Fibroblast of the aortic adventitia (primary cell): Measurements from ENCODE around the gene PITPNM3. TPM values are rescaled to one million over a fixed set of nuclear protein-coding genes. Genes with fewer than 3 reads are reported as not detected.

Source experiments
- DNase-seq: peaks from one replicate; pipeline ENCODE4 v3.0.0-alpha.2; 2010; ENCODE audit warnings: low read depth
- H3K4me3 ChIP-seq: 2 replicates; pipeline ENCODE4 v1.5.1; 2011; ENCODE audit warnings: low read depth, mild to moderate bottlenecking, control low read depth, low read length, moderate library complexity
- total RNA-seq: library from RNA; depleted of rRNA; stranded (reverse); fragments of >200 nt; gene quantifications from 2 replicates; pipeline ENCODE4 v1.2.3, GENCODE V29; 2012; ENCODE audit warnings: low replicate concordance
- TF ChIP-seq, protein P1 (sequence below): IDR thresholded peaks from 2 replicates; pipeline ENCODE4 v1.5.1; 2011; ENCODE audit warnings: mild to moderate bottlenecking, low read length, control low read depth, inconsistent platforms; ENCODE audit not compliant: insufficient read depth

PITPNM3 gene
- total RNA-seq, 1 donor, result 1.3 TPM

DNA sequence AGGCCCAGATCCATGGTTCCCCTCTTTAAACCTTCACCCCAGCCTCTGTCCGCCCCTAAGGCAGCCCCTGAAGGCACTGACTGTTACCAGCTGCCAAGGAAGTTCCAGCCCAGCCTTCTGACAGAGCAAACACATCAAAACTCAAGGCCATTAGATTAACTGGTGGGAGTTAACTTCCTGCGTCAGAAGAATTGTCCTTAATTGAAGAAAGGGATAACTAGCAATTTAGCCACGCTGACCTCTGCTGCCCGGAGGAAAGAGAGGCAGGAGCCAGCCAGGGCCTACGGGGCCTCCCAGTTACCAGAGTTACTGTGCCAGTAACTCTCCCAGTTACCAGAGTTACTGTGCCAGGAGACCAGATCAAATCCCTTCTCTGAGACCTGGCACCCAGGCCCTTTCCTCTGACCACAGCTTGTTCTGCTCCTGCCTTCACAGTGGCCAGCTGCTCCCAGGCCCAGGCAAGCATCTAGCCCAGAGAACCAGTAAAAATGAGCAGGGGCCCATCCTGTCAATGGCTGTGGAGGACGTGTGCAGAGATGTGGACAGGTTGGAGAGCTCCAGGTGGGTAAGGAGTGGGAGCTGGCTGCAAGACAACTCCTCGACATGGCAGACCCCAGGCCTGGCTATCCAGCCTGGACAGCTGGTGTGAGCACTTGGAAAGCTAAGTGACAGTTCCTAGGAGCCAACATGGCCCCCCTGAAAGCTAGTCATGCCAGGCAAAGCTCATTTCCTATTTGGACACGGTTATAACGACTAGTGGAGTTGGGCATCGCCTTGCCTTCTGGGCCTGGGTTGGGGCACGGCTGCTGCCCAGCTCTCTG lies 2.8 kb upstream of the PITPNM3 start:
- no peak for DNase-seq
- TF ChIP-seq, protein P1, sequence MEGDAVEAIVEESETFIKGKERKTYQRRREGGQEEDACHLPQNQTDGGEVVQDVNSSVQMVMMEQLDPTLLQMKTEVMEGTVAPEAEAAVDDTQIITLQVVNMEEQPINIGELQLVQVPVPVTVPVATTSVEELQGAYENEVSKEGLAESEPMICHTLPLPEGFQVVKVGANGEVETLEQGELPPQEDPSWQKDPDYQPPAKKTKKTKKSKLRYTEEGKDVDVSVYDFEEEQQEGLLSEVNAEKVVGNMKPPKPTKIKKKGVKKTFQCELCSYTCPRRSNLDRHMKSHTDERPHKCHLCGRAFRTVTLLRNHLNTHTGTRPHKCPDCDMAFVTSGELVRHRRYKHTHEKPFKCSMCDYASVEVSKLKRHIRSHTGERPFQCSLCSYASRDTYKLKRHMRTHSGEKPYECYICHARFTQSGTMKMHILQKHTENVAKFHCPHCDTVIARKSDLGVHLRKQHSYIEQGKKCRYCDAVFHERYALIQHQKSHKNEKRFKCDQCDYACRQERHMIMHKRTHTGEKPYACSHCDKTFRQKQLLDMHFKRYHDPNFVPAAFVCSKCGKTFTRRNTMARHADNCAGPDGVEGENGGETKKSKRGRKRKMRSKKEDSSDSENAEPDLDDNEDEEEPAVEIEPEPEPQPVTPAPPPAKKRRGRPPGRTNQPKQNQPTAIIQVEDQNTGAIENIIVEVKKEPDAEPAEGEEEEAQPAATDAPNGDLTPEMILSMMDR, result no peak
- no peak overlapping the region for H3K4me3 ChIP-seq

DNA sequence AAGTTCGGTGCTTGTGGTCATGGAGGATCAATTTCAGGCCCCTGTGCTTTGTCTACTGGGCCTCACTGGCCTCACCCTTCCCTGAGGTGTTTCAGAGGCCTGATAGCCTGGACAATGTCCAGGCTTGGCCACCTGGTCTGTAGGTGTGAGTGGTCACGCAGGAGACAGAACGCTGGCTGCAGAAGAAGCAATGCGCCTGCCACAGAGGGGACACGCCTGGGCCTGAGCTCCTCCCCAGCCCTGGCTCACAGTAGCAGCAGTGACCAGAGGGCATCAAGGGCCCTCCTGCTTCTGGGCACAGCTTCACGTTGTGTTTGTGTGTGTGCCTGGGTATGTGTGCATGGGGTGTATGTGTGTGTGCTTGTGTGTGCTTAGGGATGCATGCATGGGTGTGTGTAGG lies 1.9 kb upstream of the PITPNM3 start:
- H3K4me3 ChIP-seq, result no peak overlapping the region
- DNase-seq, result no peak
- TF ChIP-seq, protein P1, result no peak

DNA sequence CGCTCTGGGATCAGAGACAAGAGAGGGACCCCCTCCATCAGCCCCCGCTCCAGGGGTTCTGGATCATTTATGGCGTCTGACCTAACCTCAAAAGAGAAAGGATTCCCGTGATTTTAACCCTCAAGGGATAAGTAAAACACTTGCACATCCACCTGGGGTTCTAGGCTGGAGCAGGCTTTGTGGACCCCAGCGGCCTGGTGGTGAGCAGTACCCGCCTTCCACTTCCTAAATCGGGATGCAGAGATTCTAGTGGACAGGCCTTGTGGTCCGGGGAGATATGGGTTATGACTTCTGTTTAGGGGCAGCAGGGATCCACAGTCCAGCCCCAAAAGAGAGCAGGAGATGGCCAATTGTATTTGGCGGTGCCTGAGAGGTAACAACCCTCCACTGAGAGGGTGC lies 684 bp upstream of the PITPNM3 start:
- TF ChIP-seq, protein P1, result no peak

DNA sequence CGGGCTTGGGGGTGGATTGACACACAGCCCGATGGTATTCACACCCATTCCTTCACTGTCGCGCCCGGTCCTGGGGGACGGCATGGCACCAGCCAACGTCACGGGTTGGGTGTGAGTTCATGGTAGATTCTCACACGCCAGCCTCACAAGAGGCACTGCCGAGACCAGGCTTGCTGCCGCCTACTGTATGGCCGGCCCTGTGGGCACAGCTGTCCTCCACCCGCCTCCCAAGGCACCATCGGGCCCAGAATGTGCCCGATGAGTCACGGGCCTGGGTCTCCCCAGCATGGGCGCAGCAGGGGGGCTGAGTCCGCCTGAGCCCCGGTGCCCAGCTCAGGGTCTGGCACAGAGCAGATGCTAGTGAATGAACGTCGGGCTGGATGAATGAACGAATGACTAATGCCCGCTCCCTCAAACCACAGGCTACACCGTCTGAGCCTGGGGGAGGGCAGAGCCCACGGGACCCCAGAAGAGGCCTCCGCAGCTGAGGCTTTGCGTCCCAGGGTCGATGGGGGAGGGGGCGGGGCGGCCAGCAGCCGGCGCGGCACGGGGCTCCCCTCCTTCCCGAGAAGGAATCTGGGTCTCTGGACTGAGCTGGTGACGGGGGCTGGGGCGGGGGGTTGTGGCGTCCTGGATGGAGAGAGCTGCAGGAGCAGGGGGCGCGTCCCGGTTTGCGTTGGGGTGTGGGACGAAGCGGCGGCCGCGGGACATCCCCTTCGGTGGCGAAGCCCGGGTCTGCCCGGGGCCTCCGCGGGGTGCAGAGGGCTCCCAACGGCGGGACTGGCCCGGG lies 829 bp downstream of the PITPNM3 start:
- peak; percentile 23 for DNase-seq
- H3K4me3 ChIP-seq, result peak overlapping the region; percentile 58
- TF ChIP-seq, protein P1, result no peak

More for the DNA sequence above, 684 bp upstream of the PITPNM3 start:
- DNase-seq, result no peak
- H3K4me3 ChIP-seq, result no peak overlapping the region

DNA sequence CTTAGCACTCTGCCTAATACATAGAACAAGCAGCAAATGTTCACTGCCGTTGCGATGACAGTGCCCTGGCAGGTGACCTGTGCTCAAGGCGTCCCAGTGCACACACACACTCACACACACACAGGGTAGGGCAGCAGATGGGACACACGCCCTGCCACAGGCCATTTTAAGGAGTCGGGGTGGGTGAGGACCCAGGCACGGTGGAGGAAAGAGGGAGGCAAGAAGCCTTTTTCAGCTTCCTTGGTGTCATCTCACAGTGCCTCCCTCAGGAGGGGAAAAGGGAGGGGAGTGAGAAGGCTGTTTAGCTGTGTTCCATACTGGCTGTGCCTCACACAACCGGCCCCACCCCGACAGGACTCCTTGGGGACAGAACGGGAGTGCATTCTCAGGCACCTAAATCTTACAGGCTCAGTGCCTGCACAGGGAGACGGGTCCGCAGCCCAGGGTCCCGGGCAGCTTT lies 1.5 kb downstream of the PITPNM3 start:
- no peak for DNase-seq
- no peak overlapping the region for H3K4me3 ChIP-seq
- TF ChIP-seq, protein P1, result no peak

DNA sequence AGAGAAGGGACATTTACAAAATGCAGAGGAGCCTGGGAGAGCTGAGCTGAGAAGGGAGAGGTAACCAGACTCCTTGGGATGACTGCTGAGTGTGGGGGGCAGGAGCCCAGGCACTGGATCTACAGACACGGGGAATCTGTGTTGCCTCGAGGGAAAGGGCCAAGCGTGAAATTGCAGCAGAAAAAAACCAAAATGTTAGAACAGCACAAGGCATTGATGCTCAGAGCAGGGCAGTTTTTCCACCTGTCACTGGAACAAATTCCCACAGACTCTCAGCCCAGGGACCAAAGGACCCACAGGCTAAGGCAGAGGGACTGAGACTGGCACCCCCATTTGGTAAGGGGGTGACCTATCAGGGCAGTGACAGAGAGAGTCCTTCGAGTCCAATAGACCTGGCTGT lies 2.0 kb downstream of the PITPNM3 start:
- DNase-seq, result no peak
- TF ChIP-seq, protein P1, result no peak
- H3K4me3 ChIP-seq, result no peak overlapping the region
